Measurements from ENCODE around the gene GBF1.

DNA sequence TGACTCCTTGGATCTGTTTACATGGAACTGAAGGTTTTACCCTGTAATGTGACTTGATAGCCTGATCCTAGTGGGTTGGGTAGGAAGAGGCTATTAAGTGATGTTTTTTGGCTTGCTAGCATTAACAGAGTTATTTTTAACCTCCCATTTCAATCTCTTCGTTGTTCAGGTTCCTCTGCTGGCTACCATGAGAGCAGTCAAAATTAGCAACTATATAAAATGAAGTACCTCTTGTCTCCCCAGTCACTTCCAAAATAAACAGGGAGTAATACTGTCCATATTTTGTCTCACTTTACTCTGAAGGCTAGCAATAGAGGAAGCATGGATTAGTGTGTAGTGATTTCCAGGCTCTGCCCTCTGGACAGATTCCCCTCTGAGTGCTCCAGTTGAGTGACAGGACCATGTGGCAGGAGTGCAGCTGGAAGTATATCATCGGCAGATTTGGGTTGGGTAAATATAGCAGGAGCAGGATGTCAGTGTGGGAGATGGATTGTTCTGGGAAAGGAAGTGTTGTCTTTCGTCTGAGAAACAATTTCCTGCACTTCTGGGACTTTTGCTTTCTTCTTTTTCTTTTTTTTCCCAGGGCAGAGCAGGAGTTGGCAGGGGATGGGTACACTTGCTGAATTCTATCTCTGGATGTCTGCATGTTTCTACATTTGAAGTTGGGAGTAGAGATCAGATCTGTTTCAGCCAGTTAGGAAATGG, 35.2 kb downstream of the GBF1 start:
- TF ChIP-seq, protein P1, sequence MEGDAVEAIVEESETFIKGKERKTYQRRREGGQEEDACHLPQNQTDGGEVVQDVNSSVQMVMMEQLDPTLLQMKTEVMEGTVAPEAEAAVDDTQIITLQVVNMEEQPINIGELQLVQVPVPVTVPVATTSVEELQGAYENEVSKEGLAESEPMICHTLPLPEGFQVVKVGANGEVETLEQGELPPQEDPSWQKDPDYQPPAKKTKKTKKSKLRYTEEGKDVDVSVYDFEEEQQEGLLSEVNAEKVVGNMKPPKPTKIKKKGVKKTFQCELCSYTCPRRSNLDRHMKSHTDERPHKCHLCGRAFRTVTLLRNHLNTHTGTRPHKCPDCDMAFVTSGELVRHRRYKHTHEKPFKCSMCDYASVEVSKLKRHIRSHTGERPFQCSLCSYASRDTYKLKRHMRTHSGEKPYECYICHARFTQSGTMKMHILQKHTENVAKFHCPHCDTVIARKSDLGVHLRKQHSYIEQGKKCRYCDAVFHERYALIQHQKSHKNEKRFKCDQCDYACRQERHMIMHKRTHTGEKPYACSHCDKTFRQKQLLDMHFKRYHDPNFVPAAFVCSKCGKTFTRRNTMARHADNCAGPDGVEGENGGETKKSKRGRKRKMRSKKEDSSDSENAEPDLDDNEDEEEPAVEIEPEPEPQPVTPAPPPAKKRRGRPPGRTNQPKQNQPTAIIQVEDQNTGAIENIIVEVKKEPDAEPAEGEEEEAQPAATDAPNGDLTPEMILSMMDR (optimal IDR thresholded peaks at IDR 0.05 in 1 of 3, IDR thresholded peaks at IDR 0.05 in 1 of 3, conservative IDR thresholded peaks at IDR 0.05 in 1 of 3; ENCODE audit: extremely low read depth in 1 of 3, insufficient read depth in 2 of 3, low read length in 3 of 3): no peak
- TF ChIP-seq EZH2 (IDR thresholded peaks at IDR 0.05; ENCODE audit: low read length): no peak
